Myocyte (in vitro differentiated cells): ENCODE results near the gene RPL27A. TPM values are rescaled to one million over a fixed set of nuclear protein-coding genes. Genes with fewer than 3 reads are reported as not detected.

ENCODE experiments used
- total RNA-seq: library from RNA; depleted of rRNA; stranded (reverse); fragments of >200 nt; gene quantifications from 2 replicates; pipeline ENCODE4 v1.2.3, GENCODE V29; 2014

The RPL27A gene
- total RNA-seq, 1 donor from 2014 or later = 405 TPM

Other genes starting within 250 kb of the RPL27A start
- gene STK33, start 88.6 kb upstream of the RPL27A start, total RNA-seq = 0.10 and 0.45 TPM in 2 replicates
- 3.7 and 4.9 TPM in 2 replicates for gene TRIM66, start 127 bp upstream of the RPL27A start, total RNA-seq
- 95.3 and 95.5 TPM in 2 replicates for gene AKIP1, start 228.4 kb downstream of the RPL27A start, total RNA-seq